Measurements from ENCODE around the gene ALG13.

DNA sequence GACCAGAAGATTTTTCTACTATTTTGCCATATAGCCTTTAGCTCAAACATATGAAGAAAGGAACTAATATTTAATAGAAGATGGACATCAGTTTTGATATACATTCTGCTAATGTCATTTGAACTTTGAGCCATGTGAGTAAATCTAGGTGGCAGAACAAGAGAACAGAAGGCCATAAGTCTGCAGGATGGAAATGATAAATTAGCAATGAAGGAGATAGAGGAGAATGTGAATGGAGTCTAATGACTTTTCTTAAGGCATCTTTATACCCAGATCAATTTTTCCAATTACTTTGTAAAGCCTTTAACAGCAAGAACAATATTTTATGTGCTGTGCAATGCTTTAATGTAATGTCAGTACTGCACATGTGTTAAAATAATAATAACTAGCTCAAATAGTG lies 30.1 kb upstream of the ALG13 start:
- TF ChIP-seq CTCF (IDR thresholded peaks at IDR 0.05; ENCODE audit: low read length) (no peak), EZH2 (IDR thresholded peaks at IDR 0.05; ENCODE audit: borderline replicate concordance, low read length) (no peak)

Measured in OCI-LY1 (cell line).